Type B pancreatic cell (in vitro differentiated cells): ENCODE data around the gene HSD11B1. TPM values are rescaled to one million over a fixed set of nuclear protein-coding genes. Genes with fewer than 3 reads are reported as not detected.
A peak's percentile ranks its signal among the peaks of the same experiment; 100 is the strongest.

ENCODE experiments used
- DNase-seq: peaks from one replicate; pipeline ENCODE4 v3.0.0; 2021; ENCODE audit warnings: mixed read lengths; ENCODE audit not compliant: unreplicated experiment; ENCODE audit errors: extremely low spot score
- H3K27ac Mint-ChIP-seq: 2 replicates; pipeline ENCODE4 v1.8.0; 2021; ENCODE audit warnings: mild to moderate bottlenecking, mixed read lengths
- H3K27me3 Mint-ChIP-seq: 2 replicates; pipeline ENCODE4 v1.8.0; 2021; ENCODE audit warnings: mixed read lengths
- H3K36me3 Mint-ChIP-seq: 2 replicates; pipeline ENCODE4 v1.8.0; 2021; ENCODE audit warnings: mixed read lengths
- H3K4me1 Mint-ChIP-seq: one replicate; pipeline ENCODE4 v1.8.0; 2021; ENCODE audit warnings: mixed read lengths; ENCODE audit not compliant: unreplicated experiment
- H3K4me3 Mint-ChIP-seq: 2 replicates; pipeline ENCODE4 v1.8.0; 2021; ENCODE audit warnings: mild to moderate bottlenecking, mixed read lengths
- H3K9me3 Mint-ChIP-seq: 2 replicates; pipeline ENCODE4 v1.8.0; 2021; ENCODE audit warnings: mixed read lengths
- CTCF ChIP-seq: fragments of 200-600 bp; sonication (generic); conservative IDR thresholded peaks from 2 replicates; pipeline ENCODE4 v1.5.0; 2021; ENCODE audit warnings: antibody characterized with exemption, mild to moderate bottlenecking
- total RNA-seq: library from RNA; stranded (reverse); gene quantifications from 2 replicates; pipeline ENCODE4 v1.2.1, GENCODE V29; 2021; ENCODE audit warnings: low replicate concordance

Gene HSD11B1
- total RNA-seq, 1 donor from 2014 or later = not detected

- H3K4me3 Mint-ChIP-seq = no peak overlapping the region
- no peak overlapping the region for H3K27ac Mint-ChIP-seq
- H3K9me3 Mint-ChIP-seq = no peaks in the 10 kb centered on the region
- no peak for TF ChIP-seq CTCF
- H3K36me3 Mint-ChIP-seq = no peaks in the 10 kb centered on the region
- no peak for DNase-seq
- H3K4me1 Mint-ChIP-seq = peaks cover 5% of the 10 kb centered on the region
- peaks cover 4% of the 10 kb centered on the region for H3K27me3 Mint-ChIP-seq
Measured at GRCh38 chr1:209708297-209708696, 3.7 kb downstream of the HSD11B1 start.

GRCh38 chr1:209710093-209710492 lies 5.4 kb downstream of the HSD11B1 start:
- DNase-seq = no peak
- peaks cover 5% of the 10 kb centered on the region for H3K4me1 Mint-ChIP-seq
- no peak overlapping the region for H3K27ac Mint-ChIP-seq
- H3K36me3 Mint-ChIP-seq = no peaks in the 10 kb centered on the region
- H3K27me3 Mint-ChIP-seq = peaks cover 4% of the 10 kb centered on the region
- TF ChIP-seq CTCF = no peak
- H3K9me3 Mint-ChIP-seq = no peaks in the 10 kb centered on the region
- H3K4me3 Mint-ChIP-seq = no peak overlapping the region

DNA sequence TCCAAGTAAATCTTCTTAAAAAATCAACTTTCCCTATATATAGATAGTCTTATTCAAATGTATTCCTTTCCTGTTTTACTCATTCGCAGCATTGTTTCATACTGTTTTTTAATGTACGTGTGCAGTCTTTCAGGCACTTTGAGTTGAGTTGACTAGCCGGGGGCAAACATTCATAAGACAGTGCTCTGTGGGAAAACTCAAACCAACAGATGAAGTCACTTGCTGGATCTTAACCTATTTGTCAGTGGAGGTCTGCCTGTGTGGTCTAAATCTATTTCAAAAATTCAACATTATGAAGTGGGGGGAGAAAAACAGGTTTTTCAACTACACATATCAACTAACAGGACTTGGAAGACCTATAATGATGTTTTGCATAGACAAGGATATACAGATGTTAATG lies 6.2 kb downstream of the HSD11B1 start:
- DNase-seq = no peak
- TF ChIP-seq CTCF = no peak
- Mint-ChIP-seq H3K4me3 (peak overlapping the region; percentile 14), H3K9me3 (no peaks in the 10 kb centered on the region), H3K36me3 (no peaks in the 10 kb centered on the region), H3K27ac (peak overlapping the region; percentile 4), H3K27me3 (peaks cover 4% of the 10 kb centered on the region), H3K4me1 (peaks cover 9% of the 10 kb centered on the region)

DNA sequence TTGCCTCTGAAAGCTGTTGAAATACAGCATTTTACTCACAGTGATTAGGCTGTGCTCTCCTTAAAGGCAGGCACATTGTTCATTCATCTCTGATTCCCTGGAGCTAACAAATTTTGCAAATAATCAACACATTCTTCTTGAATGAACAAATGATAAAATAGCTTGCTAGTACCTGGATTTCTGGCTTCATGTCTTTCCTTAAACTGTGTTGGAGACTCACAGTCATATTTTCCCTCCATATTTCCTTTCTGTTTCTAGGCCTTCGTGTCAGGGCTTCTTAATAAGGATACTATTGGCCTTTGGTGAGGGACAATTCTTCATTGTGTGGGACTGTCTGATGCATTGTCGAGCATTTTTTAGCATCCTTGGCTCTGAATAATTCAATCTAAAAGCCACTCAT lies 9.7 kb downstream of the HSD11B1 start:
- Mint-ChIP-seq H3K4me1 (peaks cover 9% of the 10 kb centered on the region), H3K27me3 (no peaks in the 10 kb centered on the region), H3K36me3 (no peaks in the 10 kb centered on the region), H3K4me3 (no peak overlapping the region), H3K9me3 (no peaks in the 10 kb centered on the region), H3K27ac (no peak overlapping the region)
- TF ChIP-seq CTCF = no peak
- DNase-seq = no peak

DNA sequence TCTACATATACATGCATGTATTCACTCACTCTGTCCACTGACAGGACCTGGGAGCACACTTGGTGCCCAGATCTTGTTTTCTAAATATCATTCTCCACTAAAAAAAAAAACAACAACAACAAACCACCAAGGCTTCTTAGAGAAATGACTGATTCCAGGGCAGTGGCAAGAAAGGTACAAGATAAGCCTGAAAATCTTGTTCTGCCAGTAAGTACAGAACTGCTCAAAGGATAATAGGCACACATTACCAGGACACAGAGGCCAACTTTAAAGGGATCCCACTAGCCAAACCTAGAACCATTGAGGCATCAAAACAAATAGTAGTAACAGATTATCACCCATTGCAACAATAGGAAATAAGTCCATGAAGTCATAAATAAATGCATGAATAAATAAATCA lies 10.7 kb downstream of the HSD11B1 start:
- H3K36me3 Mint-ChIP-seq = no peaks in the 10 kb centered on the region
- H3K4me1 Mint-ChIP-seq = peaks cover 9% of the 10 kb centered on the region
- H3K4me3 Mint-ChIP-seq = peak overlapping the region; percentile 57
- no peaks in the 10 kb centered on the region for H3K9me3 Mint-ChIP-seq
- TF ChIP-seq CTCF = no peak
- H3K27ac Mint-ChIP-seq = peak overlapping the region; percentile 52
- H3K27me3 Mint-ChIP-seq = no peaks in the 10 kb centered on the region
- no peak for DNase-seq

GRCh38 chr1:209717818-209718217 lies 13.2 kb downstream of the HSD11B1 start:
- no peaks in the 10 kb centered on the region for H3K36me3 Mint-ChIP-seq
- no peak for DNase-seq
- TF ChIP-seq CTCF = no peak
- H3K27ac Mint-ChIP-seq = no peak overlapping the region
- H3K9me3 Mint-ChIP-seq = no peaks in the 10 kb centered on the region
- H3K4me1 Mint-ChIP-seq = peaks cover 20% of the 10 kb centered on the region
- no peak overlapping the region for H3K4me3 Mint-ChIP-seq
- H3K27me3 Mint-ChIP-seq = no peaks in the 10 kb centered on the region
